ENCODE data around the gene TKT.

TKT gene

GRCh38 chr3:53225651-53226050, 30.2 kb downstream of the TKT start:
- no peak for DNase-seq (ENCODE audit: low read depth)

- no peak for DNase-seq (ENCODE audit: low read depth)
Observed at GRCh38 chr3:53225181-53225580, 30.6 kb downstream of the TKT start.

- no peak for DNase-seq (ENCODE audit: low read depth)
Observed at GRCh38 chr3:53224536-53224935, 31.3 kb downstream of the TKT start.

GRCh38 chr3:53224026-53224425, 31.8 kb downstream of the TKT start:
- DNase-seq (ENCODE audit: low read depth), result no peak

GRCh38 chr3:53223541-53223966, 32.3 kb downstream of the TKT start:
- no peak for DNase-seq (ENCODE audit: low read depth)

GRCh38 chr3:53223025-53223424, 32.8 kb downstream of the TKT start:
- DNase-seq (ENCODE audit: low read depth), result no peak

GRCh38 chr3:53222183-53222901, 33.5 kb downstream of the TKT start:
- no peak for DNase-seq (ENCODE audit: low read depth)

GRCh38 chr3:53221827-53222182, 34.0 kb downstream of the TKT start:
- DNase-seq (ENCODE audit: low read depth), result no peak

GRCh38 chr3:53221345-53221744, 34.5 kb downstream of the TKT start:
- DNase-seq (ENCODE audit: low read depth), result no peak

- peak; percentile 39 for DNase-seq (ENCODE audit: low read depth)
Observed at GRCh38 chr3:53219895-53220483, 35.8 kb downstream of the TKT start.

- no peak for DNase-seq (ENCODE audit: low read depth)
Observed at GRCh38 chr3:53218131-53218530, 37.7 kb downstream of the TKT start.

GRCh38 chr3:53217175-53217574, 38.6 kb downstream of the TKT start:
- DNase-seq (ENCODE audit: low read depth), result no peak

- no peak for DNase-seq (ENCODE audit: low read depth)
Observed at GRCh38 chr3:53216723-53217122, 39.1 kb downstream of the TKT start.

- DNase-seq (ENCODE audit: low read depth), result no peak
Observed at GRCh38 chr3:53215816-53216215, 40.0 kb downstream of the TKT start.

- no peak for DNase-seq (ENCODE audit: low read depth)
Observed at GRCh38 chr3:53213276-53213675, 42.5 kb downstream of the TKT start.

- no peak for DNase-seq (ENCODE audit: low read depth)
Observed at GRCh38 chr3:53211706-53212702, 43.8 kb downstream of the TKT start.

- DNase-seq (ENCODE audit: low read depth), result no peak
Observed at GRCh38 chr3:53202331-53203015, 53.3 kb downstream of the TKT start.

- DNase-seq (ENCODE audit: low read depth), result no peak
Observed at GRCh38 chr3:53200501-53201498, 55.0 kb downstream of the TKT start.

GRCh38 chr3:53199834-53200233, 56.0 kb downstream of the TKT start:
- DNase-seq (ENCODE audit: low read depth), result no peak

GRCh38 chr3:53198996-53199395, 56.8 kb downstream of the TKT start:
- no peak for DNase-seq (ENCODE audit: low read depth)
